ENCODE data around the gene LGALSL. TPM values are rescaled to one million over a fixed set of nuclear protein-coding genes. Genes with fewer than 3 reads are reported as not detected.

LGALSL gene
- total RNA-seq, 1 experiment from 2014 or later: 14.2 TPM

DNA sequence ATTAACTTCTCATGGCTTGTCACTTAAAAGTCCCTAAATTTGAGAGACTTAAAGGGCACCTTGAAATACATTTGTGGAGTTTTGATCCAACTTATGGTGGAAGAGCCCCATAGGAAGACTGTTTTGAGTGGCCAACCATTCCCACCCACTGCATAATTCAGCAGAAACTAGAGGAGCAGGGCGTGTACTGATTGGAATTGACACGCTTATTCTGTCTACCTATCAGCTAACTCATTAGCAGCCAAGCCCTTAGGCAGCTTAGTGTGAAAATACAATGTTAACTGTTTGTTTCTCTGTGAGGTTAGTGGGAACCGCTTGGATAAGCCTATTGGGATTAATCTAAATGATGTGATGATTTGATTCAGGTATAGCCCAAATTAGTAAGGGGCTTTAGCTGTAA, 6.4 kb downstream of the LGALSL start:
- Histone ChIP-seq H4K20me1 (ENCODE audit: insufficient read depth) (no peaks in the 10 kb centered on the region), H3K4me3 (replicated peaks in 1 of 2; ENCODE audit: low read depth in 1 of 2, low read length in 2 of 2) (no peak overlapping the region), H3K36me3 (ENCODE audit: control insufficient read depth in 1 of 2, insufficient read depth in 2 of 2, low read length in 2 of 2) (peaks cover 7 to 17% of the 10 kb centered on the region in 2 experiments; a peak in 3 of 4 replicates), H3K9ac (ENCODE audit: low read length) (no peak overlapping the region), H3K27ac (ENCODE audit: low read depth, low read length) (no peak overlapping the region), H3K4me1 (ENCODE audit: control insufficient read depth in 1 of 2, insufficient read depth in 2 of 2, low read length in 2 of 2) (peaks cover 5 to 6% of the 10 kb centered on the region in 2 experiments; a peak in 3 of 4 replicates), H3K79me2 (ENCODE audit: insufficient read depth, low read length) (no peaks in the 10 kb centered on the region), H3K4me2 (ENCODE audit: low read length) (no peak overlapping the region), H3K9me2 (ENCODE audit: insufficient read depth) (no peaks in the 10 kb centered on the region), H3K9me3 (ENCODE audit: control insufficient read depth in 1 of 2, insufficient read depth in 1 of 2, low read depth in 1 of 2, low read length in 2 of 2) (no peaks in the 10 kb centered on the region), H2AFZ (ENCODE audit: low read depth, low read length, poor library complexity, severe bottlenecking) (no peak overlapping the region), H3K27me3 (ENCODE audit: insufficient read depth, low read length) (no peaks in the 10 kb centered on the region)
- intact Hi-C loops (cut with micrococcal nuclease): no loop called here
- TF ChIP-seq YY1 (IDR thresholded peaks at IDR 0.05; ENCODE audit: extremely low read depth, insufficient replicate concordance, low read depth, low read length) (no peak), TCF7L2 (IDR thresholded peaks at IDR 0.05; ENCODE audit: borderline replicate concordance, extremely low read depth, insufficient read depth, insufficient read length) (no peak), EGR1 (IDR thresholded peaks at IDR 0.05; ENCODE audit: low read depth) (no peak), SIN3A (IDR thresholded peaks at IDR 0.05; ENCODE audit: low read depth) (no peak)
- no TSS peak for BruUV-seq (replicated peaks)
- ChIA-PET RAD21 (ENCODE audit: low non-redundant PET in 1 of 2, low total read pairs in 2 of 2, uncharacterized antibody in 2 of 2, unreplicated experiment in 2 of 2) (no interaction called here), POLR2A (no interaction called here), CTCF (no interaction called here)
- ATAC-seq (no peak), DNase-seq (ENCODE audit: low read depth, low spot score) (no peak)

DNA sequence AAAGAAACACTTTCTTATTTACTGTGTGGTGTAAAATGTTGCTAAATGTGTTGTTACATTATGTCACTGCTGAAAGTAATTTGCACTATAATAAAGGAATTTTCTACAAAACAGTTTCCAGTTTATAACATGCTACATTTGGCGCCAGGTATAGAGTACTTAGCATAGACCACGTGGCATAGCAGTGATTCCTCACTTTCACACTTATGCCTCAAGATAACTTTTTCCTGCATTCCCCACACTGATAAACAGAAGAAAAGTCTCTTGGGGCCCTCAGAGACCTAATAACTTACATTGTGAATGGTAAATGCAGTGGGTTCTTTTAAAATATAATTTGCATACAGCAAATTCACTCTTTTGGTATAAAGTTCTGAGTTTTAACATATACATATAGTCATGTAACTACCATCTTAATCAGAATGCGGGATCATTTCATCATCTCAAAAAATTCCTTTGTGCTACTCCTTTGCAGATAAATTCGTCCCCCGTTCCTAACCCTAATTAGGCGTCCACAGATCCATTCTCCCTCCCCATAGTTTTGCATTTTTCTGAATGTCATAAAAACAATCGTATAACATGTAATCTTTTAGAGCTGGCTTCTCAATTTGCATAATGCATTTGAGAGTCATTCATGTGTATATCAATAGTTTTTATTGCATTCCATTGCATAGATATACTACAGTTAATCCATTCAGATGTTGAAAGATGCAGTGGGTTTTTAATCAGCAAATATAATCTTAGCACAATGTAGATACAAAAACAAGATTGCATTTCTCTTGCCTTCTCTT, 7.5 kb downstream of the LGALSL start:
- RAD21 ChIA-PET (ENCODE audit: low non-redundant PET in 1 of 2, low total read pairs in 2 of 2, uncharacterized antibody in 2 of 2, unreplicated experiment in 2 of 2): no interaction called here
- H3K9ac ChIP-seq (ENCODE audit: low read length): no peak overlapping the region
- H3K4me1 ChIP-seq (ENCODE audit: control insufficient read depth in 1 of 2, insufficient read depth in 2 of 2, low read length in 2 of 2): no peaks in the 10 kb centered on the region

More for the DNA sequence above, 7.5 kb downstream of the LGALSL start:
- TF ChIP-seq, protein P1, sequence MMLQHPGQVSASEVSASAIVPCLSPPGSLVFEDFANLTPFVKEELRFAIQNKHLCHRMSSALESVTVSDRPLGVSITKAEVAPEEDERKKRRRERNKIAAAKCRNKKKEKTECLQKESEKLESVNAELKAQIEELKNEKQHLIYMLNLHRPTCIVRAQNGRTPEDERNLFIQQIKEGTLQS (IDR thresholded peaks at IDR 0.05): no peak
- TF ChIP-seq, protein P2, sequence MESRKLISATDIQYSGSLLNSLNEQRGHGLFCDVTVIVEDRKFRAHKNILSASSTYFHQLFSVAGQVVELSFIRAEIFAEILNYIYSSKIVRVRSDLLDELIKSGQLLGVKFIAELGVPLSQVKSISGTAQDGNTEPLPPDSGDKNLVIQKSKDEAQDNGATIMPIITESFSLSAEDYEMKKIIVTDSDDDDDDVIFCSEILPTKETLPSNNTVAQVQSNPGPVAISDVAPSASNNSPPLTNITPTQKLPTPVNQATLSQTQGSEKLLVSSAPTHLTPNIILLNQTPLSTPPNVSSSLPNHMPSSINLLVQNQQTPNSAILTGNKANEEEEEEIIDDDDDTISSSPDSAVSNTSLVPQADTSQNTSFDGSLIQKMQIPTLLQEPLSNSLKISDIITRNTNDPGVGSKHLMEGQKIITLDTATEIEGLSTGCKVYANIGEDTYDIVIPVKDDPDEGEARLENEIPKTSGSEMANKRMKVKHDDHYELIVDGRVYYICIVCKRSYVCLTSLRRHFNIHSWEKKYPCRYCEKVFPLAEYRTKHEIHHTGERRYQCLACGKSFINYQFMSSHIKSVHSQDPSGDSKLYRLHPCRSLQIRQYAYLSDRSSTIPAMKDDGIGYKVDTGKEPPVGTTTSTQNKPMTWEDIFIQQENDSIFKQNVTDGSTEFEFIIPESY (IDR thresholded peaks at IDR 0.05; ENCODE audit: extremely low read depth, insufficient replicate concordance, low read length): no peak
- TF ChIP-seq RAD21 (IDR thresholded peaks at IDR 0.05; ENCODE audit: low read depth) (no peak), POLR2AphosphoS5 (IDR thresholded peaks at IDR 0.05; ENCODE audit: low read depth, low read length) (no peak), ZFX (IDR thresholded peaks at IDR 0.05) (no peak), TCF7L2 (IDR thresholded peaks at IDR 0.05; ENCODE audit: borderline replicate concordance, extremely low read depth, insufficient read depth, insufficient read length) (no peak), SP1 (IDR thresholded peaks at IDR 0.05; ENCODE audit: low read depth) (no peak), EZH2 (IDR thresholded peaks at IDR 0.05) (no peak)
- TF ChIP-seq, protein P3, sequence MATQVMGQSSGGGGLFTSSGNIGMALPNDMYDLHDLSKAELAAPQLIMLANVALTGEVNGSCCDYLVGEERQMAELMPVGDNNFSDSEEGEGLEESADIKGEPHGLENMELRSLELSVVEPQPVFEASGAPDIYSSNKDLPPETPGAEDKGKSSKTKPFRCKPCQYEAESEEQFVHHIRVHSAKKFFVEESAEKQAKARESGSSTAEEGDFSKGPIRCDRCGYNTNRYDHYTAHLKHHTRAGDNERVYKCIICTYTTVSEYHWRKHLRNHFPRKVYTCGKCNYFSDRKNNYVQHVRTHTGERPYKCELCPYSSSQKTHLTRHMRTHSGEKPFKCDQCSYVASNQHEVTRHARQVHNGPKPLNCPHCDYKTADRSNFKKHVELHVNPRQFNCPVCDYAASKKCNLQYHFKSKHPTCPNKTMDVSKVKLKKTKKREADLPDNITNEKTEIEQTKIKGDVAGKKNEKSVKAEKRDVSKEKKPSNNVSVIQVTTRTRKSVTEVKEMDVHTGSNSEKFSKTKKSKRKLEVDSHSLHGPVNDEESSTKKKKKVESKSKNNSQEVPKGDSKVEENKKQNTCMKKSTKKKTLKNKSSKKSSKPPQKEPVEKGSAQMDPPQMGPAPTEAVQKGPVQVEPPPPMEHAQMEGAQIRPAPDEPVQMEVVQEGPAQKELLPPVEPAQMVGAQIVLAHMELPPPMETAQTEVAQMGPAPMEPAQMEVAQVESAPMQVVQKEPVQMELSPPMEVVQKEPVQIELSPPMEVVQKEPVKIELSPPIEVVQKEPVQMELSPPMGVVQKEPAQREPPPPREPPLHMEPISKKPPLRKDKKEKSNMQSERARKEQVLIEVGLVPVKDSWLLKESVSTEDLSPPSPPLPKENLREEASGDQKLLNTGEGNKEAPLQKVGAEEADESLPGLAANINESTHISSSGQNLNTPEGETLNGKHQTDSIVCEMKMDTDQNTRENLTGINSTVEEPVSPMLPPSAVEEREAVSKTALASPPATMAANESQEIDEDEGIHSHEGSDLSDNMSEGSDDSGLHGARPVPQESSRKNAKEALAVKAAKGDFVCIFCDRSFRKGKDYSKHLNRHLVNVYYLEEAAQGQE (IDR thresholded peaks at IDR 0.05; ENCODE audit: low read depth): no peak
- TF ChIP-seq, protein P4, sequence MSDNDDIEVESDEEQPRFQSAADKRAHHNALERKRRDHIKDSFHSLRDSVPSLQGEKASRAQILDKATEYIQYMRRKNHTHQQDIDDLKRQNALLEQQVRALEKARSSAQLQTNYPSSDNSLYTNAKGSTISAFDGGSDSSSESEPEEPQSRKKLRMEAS (IDR thresholded peaks at IDR 0.05): no peak
- no peaks in the 10 kb centered on the region for H4K20me1 ChIP-seq (ENCODE audit: insufficient read depth)
- ATAC-seq: no peak
- DNase-seq (ENCODE audit: low read depth, low spot score): no peak
- ChIA-PET CTCF (no interaction called here), POLR2A (no interaction called here)
- H3K9me3 ChIP-seq (ENCODE audit: control insufficient read depth in 1 of 2, insufficient read depth in 1 of 2, low read depth in 1 of 2, low read length in 2 of 2): no peaks in the 10 kb centered on the region
- no peaks in the 10 kb centered on the region for H3K79me2 ChIP-seq (ENCODE audit: insufficient read depth, low read length)
- H2AFZ ChIP-seq (ENCODE audit: low read depth, low read length, poor library complexity, severe bottlenecking): no peak overlapping the region
- H3K9me2 ChIP-seq (ENCODE audit: insufficient read depth): no peaks in the 10 kb centered on the region
- H3K27me3 ChIP-seq (ENCODE audit: insufficient read depth, low read length): no peaks in the 10 kb centered on the region
- H3K36me3 ChIP-seq (ENCODE audit: control insufficient read depth in 1 of 2, insufficient read depth in 2 of 2, low read length in 2 of 2): peaks cover 7 to 12% of the 10 kb centered on the region in 2 experiments; a peak in 3 of 4 replicates
- H3K27ac ChIP-seq (ENCODE audit: low read depth, low read length): no peak overlapping the region
- intact Hi-C loops (cut with micrococcal nuclease): no loop called here
- H3K4me3 ChIP-seq (replicated peaks in 1 of 2; ENCODE audit: low read depth in 1 of 2, low read length in 2 of 2): no peak overlapping the region
- BruUV-seq (replicated peaks): no TSS peak
- H3K4me2 ChIP-seq (ENCODE audit: low read length): no peak overlapping the region

Data from HCT116 (cell line).